ENCODE data around the gene SPATA18.

- TF ChIP-seq EZH2 (IDR thresholded peaks at IDR 0.05; ENCODE audit: borderline replicate concordance, low read length) (no peak), CTCF (conservative IDR thresholded peaks at IDR 0.05 in 1 of 2, IDR thresholded peaks at IDR 0.05 in 1 of 2; ENCODE audit: extremely low read depth in 1 of 2, insufficient read depth in 1 of 2, low read depth in 1 of 2, low read length in 2 of 2) (no peak)
Measured at GRCh38 chr4:52028970-52029369, 22.1 kb upstream of the SPATA18 start.
